ENCODE data around the gene COX6B2. TPM values are rescaled to one million over a fixed set of nuclear protein-coding genes. Genes with fewer than 3 reads are reported as not detected.

Gene COX6B2
- total RNA-seq, 1 donor from 2014 or later: not detected

GRCh38 chr19:55384920-55385723 lies 30.6 kb upstream of the COX6B2 start:
- H3K4me1 Mint-ChIP-seq (ENCODE audit: unreplicated experiment): peaks cover 46% of the 10 kb centered on the region

GRCh38 chr19:55384131-55384919 lies 29.8 kb upstream of the COX6B2 start, which contains the start of gene TMEM238:
TSS of gene TMEM238 (minus strand) at chr19:55384292. CDS start at chr19:55384259, 33 bp downstream.
- peaks cover 9% of the 10 kb centered on the region for H3K36me3 Mint-ChIP-seq (ENCODE audit: unreplicated experiment)
- no peaks in the 10 kb centered on the region for H3K9me3 Mint-ChIP-seq (ENCODE audit: unreplicated experiment)
- H3K4me1 Mint-ChIP-seq (ENCODE audit: unreplicated experiment): peaks cover 40% of the 10 kb centered on the region
- H3K27ac Mint-ChIP-seq (ENCODE audit: unreplicated experiment): peak within 1 kb of the TSS; percentile 96
- peak within 1 kb of the TSS; percentile 99 for H3K4me3 Mint-ChIP-seq (ENCODE audit: unreplicated experiment)
- no peak for DNase-seq (ENCODE audit: extremely low spot score, unreplicated experiment)
- no peak for TF ChIP-seq CTCF (IDR thresholded peaks at IDR 0.05)
- no peaks in the 10 kb centered on the region for H3K27me3 Mint-ChIP-seq (ENCODE audit: unreplicated experiment)

More at GRCh38 chr19:55384920-55385723, 30.6 kb upstream of the COX6B2 start:
- Mint-ChIP-seq H3K27ac (ENCODE audit: unreplicated experiment) (peak overlapping the region; percentile 96), H3K27me3 (ENCODE audit: unreplicated experiment) (no peaks in the 10 kb centered on the region), H3K36me3 (ENCODE audit: unreplicated experiment) (peaks cover 9% of the 10 kb centered on the region), H3K4me3 (ENCODE audit: unreplicated experiment) (peak overlapping the region; percentile 99), H3K9me3 (ENCODE audit: unreplicated experiment) (no peaks in the 10 kb centered on the region)
- no peak for TF ChIP-seq CTCF (IDR thresholded peaks at IDR 0.05)
- DNase-seq (ENCODE audit: extremely low spot score, unreplicated experiment): peak; percentile 98

GRCh38 chr19:55383279-55384130 lies 29.0 kb upstream of the COX6B2 start:
- Mint-ChIP-seq H3K27ac (ENCODE audit: unreplicated experiment) (peak overlapping the region; percentile 73), H3K4me3 (ENCODE audit: unreplicated experiment) (peak overlapping the region; percentile 71), H3K27me3 (ENCODE audit: unreplicated experiment) (no peaks in the 10 kb centered on the region), H3K9me3 (ENCODE audit: unreplicated experiment) (no peaks in the 10 kb centered on the region), H3K36me3 (ENCODE audit: unreplicated experiment) (peaks cover 9% of the 10 kb centered on the region), H3K4me1 (ENCODE audit: unreplicated experiment) (peaks cover 34% of the 10 kb centered on the region)
- peak; percentile 40 for TF ChIP-seq CTCF (IDR thresholded peaks at IDR 0.05)
- no peak for DNase-seq (ENCODE audit: extremely low spot score, unreplicated experiment)

- H3K4me1 Mint-ChIP-seq (ENCODE audit: unreplicated experiment): peaks cover 27% of the 10 kb centered on the region
- DNase-seq (ENCODE audit: extremely low spot score, unreplicated experiment): no peak
- TF ChIP-seq CTCF (IDR thresholded peaks at IDR 0.05): no peak
- H3K9me3 Mint-ChIP-seq (ENCODE audit: unreplicated experiment): no peaks in the 10 kb centered on the region
- H3K27ac Mint-ChIP-seq (ENCODE audit: unreplicated experiment): no peak overlapping the region
- H3K36me3 Mint-ChIP-seq (ENCODE audit: unreplicated experiment): peaks cover 8% of the 10 kb centered on the region
- peak overlapping the region; percentile 71 for H3K4me3 Mint-ChIP-seq (ENCODE audit: unreplicated experiment)
- H3K27me3 Mint-ChIP-seq (ENCODE audit: unreplicated experiment): no peaks in the 10 kb centered on the region
Measured at GRCh38 chr19:55382522-55383054, 28.1 kb upstream of the COX6B2 start.

Measured in osteocyte (in vitro differentiated cells).